Neural progenitor cell (in vitro differentiated cells): ENCODE results near the gene POMT2.

Experiments
- EZH2 ChIP-seq: fragments of 200-600 bp; sonication (generic); IDR thresholded peaks from 2 replicates; pipeline ENCODE4 v1.6.1; 2017; ENCODE audit warnings: antibody characterized with exemption, mild to moderate bottlenecking, moderate library complexity
- TF ChIP-seq, protein P1 (sequence below): fragments of 200-600 bp; sonication (generic); IDR thresholded peaks from 2 replicates; pipeline ENCODE4 v1.5.1; 2017; ENCODE audit warnings: antibody characterized with exemption, mild to moderate bottlenecking

DNA sequence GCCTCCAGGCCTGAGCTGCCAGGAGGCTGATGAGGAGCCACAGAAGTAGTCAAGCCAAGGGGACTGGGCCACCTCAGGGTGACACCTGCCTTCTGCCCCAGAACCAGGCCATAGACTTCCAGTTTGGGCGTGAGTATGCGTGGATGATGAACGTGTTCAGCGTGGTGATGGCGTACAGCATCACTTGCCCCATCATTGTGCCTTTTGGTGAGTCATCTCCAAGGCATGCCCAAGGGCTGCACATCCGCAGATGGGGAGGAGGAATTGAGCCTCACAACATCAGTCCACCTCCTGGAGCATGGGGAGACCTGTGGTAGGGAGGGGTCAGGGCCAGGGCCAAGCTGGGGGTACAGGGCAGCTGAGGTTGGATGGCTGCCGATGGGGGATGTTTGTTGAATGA lies 72.0 kb downstream of the POMT2 start:
- TF ChIP-seq, protein P1, sequence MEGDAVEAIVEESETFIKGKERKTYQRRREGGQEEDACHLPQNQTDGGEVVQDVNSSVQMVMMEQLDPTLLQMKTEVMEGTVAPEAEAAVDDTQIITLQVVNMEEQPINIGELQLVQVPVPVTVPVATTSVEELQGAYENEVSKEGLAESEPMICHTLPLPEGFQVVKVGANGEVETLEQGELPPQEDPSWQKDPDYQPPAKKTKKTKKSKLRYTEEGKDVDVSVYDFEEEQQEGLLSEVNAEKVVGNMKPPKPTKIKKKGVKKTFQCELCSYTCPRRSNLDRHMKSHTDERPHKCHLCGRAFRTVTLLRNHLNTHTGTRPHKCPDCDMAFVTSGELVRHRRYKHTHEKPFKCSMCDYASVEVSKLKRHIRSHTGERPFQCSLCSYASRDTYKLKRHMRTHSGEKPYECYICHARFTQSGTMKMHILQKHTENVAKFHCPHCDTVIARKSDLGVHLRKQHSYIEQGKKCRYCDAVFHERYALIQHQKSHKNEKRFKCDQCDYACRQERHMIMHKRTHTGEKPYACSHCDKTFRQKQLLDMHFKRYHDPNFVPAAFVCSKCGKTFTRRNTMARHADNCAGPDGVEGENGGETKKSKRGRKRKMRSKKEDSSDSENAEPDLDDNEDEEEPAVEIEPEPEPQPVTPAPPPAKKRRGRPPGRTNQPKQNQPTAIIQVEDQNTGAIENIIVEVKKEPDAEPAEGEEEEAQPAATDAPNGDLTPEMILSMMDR: no peak
- TF ChIP-seq EZH2: no peak
